Karpas-422 (cell line): Measurements from ENCODE around the gene CDC37. TPM values are rescaled to one million over a fixed set of nuclear protein-coding genes. Genes with fewer than 3 reads are reported as not detected.
A peak's percentile ranks its signal among the peaks of the same experiment; 100 is the strongest.

Experiments used
- DNase-seq: peaks from one replicate; pipeline ENCODE4 v3.0.0-alpha.2; 2015
- H2AFZ ChIP-seq: fragments of 200-600 bp; sonication (generic); 2 replicates; pipeline ENCODE4 v1.6.1; 2014; ENCODE audit warnings: antibody characterized with exemption, low read length, mixed read lengths
- H3K27ac ChIP-seq: fragments of 200-600 bp; sonication (generic); 2 replicates; pipeline ENCODE4 v1.5.1; 2014; ENCODE audit warnings: mild to moderate bottlenecking, low read length, moderate library complexity
- H3K27me3 ChIP-seq: fragments of 200-600 bp; sonication (generic); 2 replicates; pipeline ENCODE4 v1.6.1; 2014; ENCODE audit warnings: low read length, mixed read lengths
- H3K36me3 ChIP-seq: fragments of 200-600 bp; sonication (generic); 2 replicates; pipeline ENCODE4 v1.6.1; 2014; ENCODE audit warnings: low read length, mixed read lengths; ENCODE audit not compliant: insufficient read depth
- H3K4me1 ChIP-seq: fragments of 200-600 bp; sonication (generic); 2 replicates; pipeline ENCODE4 v1.6.1; 2014; ENCODE audit warnings: mild to moderate bottlenecking, low read length, mixed read lengths
- H3K4me2 ChIP-seq: fragments of 200-600 bp; sonication (generic); 2 replicates; pipeline ENCODE4 v1.6.1; 2014; ENCODE audit warnings: low read length, low read depth, mild to moderate bottlenecking; ENCODE audit not compliant: poor library complexity, severe bottlenecking
- H3K4me3 ChIP-seq: fragments of 200-600 bp; sonication (generic); 2 replicates; pipeline ENCODE4 v1.5.1; 2014; ENCODE audit warnings: mild to moderate bottlenecking, antibody characterized with exemption, low read length, mixed read lengths
- H3K79me2 ChIP-seq: fragments of 200-600 bp; sonication (generic); 2 replicates; pipeline ENCODE4 v1.6.1; 2014; ENCODE audit warnings: mild to moderate bottlenecking, low read length, mixed read lengths
- H3K9ac ChIP-seq: fragments of 200-600 bp; sonication (generic); 2 replicates; pipeline ENCODE4 v1.6.0; 2014; ENCODE audit warnings: low read length
- H3K9me2 ChIP-seq: fragments of 200-600 bp; sonication (generic), shearing (Covaris generic); replicated peaks from 2 replicates; pipeline ENCODE4 v1.6.0; 2014; ENCODE audit warnings: mild to moderate bottlenecking, low read length, moderate library complexity; ENCODE audit not compliant: insufficient read depth
- H3K9me3 ChIP-seq: fragments of 300-700, 200-600 bp; sonication (generic); 2 replicates; pipeline ENCODE4 v1.6.1; 2014; ENCODE audit warnings: low read length, mixed read lengths
- H4K20me1 ChIP-seq: fragments of 200-600 bp; sonication (generic); 2 replicates; pipeline ENCODE4 v1.6.1; 2014; ENCODE audit warnings: mild to moderate bottlenecking, antibody characterized with exemption, low read length, low read depth; ENCODE audit not compliant: insufficient read depth
- total RNA-seq: library from RNA; depleted of rRNA; stranded (reverse); fragments of >200 nt; shearing (Covaris generic); gene quantifications from 2 replicates; pipeline ENCODE4 v1.2.3, GENCODE V29; 2014; ENCODE audit warnings: low replicate concordance

Gene CDC37
- total RNA-seq, 1 experiment from 2014 or later: 86.3 TPM

GRCh38 chr19:10365518-10365917, 37.8 kb downstream of the CDC37 start:
- H3K9me3 ChIP-seq: no peaks in the 10 kb centered on the region
- H3K36me3 ChIP-seq: peaks cover 10% of the 10 kb centered on the region
- no peaks in the 10 kb centered on the region for H3K79me2 ChIP-seq
- no peaks in the 10 kb centered on the region for H3K27me3 ChIP-seq
- no peak overlapping the region for H3K27ac ChIP-seq
- no peak overlapping the region for H3K4me3 ChIP-seq
- DNase-seq: no peak
- no peaks in the 10 kb centered on the region for H4K20me1 ChIP-seq
- H3K4me2 ChIP-seq: no peak overlapping the region
- no peaks in the 10 kb centered on the region for H3K4me1 ChIP-seq
- H2AFZ ChIP-seq: no peak overlapping the region
- no peak overlapping the region for H3K9ac ChIP-seq
- H3K9me2 ChIP-seq: no peaks in the 10 kb centered on the region

GRCh38 chr19:10364644-10365043, 38.7 kb downstream of the CDC37 start:
- no peak for DNase-seq
- Histone ChIP-seq H3K4me2 (no peak overlapping the region), H3K27me3 (no peaks in the 10 kb centered on the region), H3K36me3 (peaks cover 10% of the 10 kb centered on the region), H3K79me2 (no peaks in the 10 kb centered on the region), H3K27ac (no peak overlapping the region), H4K20me1 (no peaks in the 10 kb centered on the region), H3K9me2 (no peaks in the 10 kb centered on the region), H2AFZ (no peak overlapping the region), H3K9me3 (no peaks in the 10 kb centered on the region), H3K4me3 (no peak overlapping the region), H3K4me1 (no peaks in the 10 kb centered on the region), H3K9ac (no peak overlapping the region)

GRCh38 chr19:10363789-10364281, 39.5 kb downstream of the CDC37 start:
- H3K9ac ChIP-seq: no peak overlapping the region
- H3K9me2 ChIP-seq: no peaks in the 10 kb centered on the region
- H3K4me3 ChIP-seq: no peak overlapping the region
- no peaks in the 10 kb centered on the region for H3K9me3 ChIP-seq
- no peak overlapping the region for H3K27ac ChIP-seq
- no peak overlapping the region for H2AFZ ChIP-seq
- H4K20me1 ChIP-seq: no peaks in the 10 kb centered on the region
- H3K79me2 ChIP-seq: no peaks in the 10 kb centered on the region
- DNase-seq: no peak
- no peak overlapping the region for H3K4me2 ChIP-seq
- peaks cover 10% of the 10 kb centered on the region for H3K36me3 ChIP-seq
- H3K4me1 ChIP-seq: no peaks in the 10 kb centered on the region
- no peaks in the 10 kb centered on the region for H3K27me3 ChIP-seq

GRCh38 chr19:10362259-10362658, 41.1 kb downstream of the CDC37 start:
- Histone ChIP-seq H2AFZ (no peak overlapping the region), H3K9me3 (no peaks in the 10 kb centered on the region), H3K4me3 (no peak overlapping the region), H3K27ac (no peak overlapping the region), H3K4me2 (no peak overlapping the region), H3K79me2 (no peaks in the 10 kb centered on the region), H3K36me3 (0 out of 2 replicates have a peak, but pooled peaks cover 3% of the 10 kb centered on the region), H3K9ac (no peak overlapping the region), H3K9me2 (no peaks in the 10 kb centered on the region), H3K4me1 (no peaks in the 10 kb centered on the region), H3K27me3 (no peaks in the 10 kb centered on the region), H4K20me1 (no peaks in the 10 kb centered on the region)
- DNase-seq: no peak

- Histone ChIP-seq H3K79me2 (no peaks in the 10 kb centered on the region), H3K9me3 (no peaks in the 10 kb centered on the region), H2AFZ (no peak overlapping the region), H3K4me3 (no peak overlapping the region), H3K4me1 (no peaks in the 10 kb centered on the region), H3K4me2 (no peak overlapping the region), H3K36me3 (0 out of 2 replicates have a peak, but pooled peaks cover 4% of the 10 kb centered on the region), H4K20me1 (no peaks in the 10 kb centered on the region), H3K27me3 (no peaks in the 10 kb centered on the region), H3K27ac (no peak overlapping the region), H3K9ac (no peak overlapping the region), H3K9me2 (no peaks in the 10 kb centered on the region)
- no peak for DNase-seq
Observed at GRCh38 chr19:10361569-10362011, 41.8 kb downstream of the CDC37 start.

GRCh38 chr19:10356431-10356830, 46.9 kb downstream of the CDC37 start:
- Histone ChIP-seq H4K20me1 (no peaks in the 10 kb centered on the region), H3K4me1 (no peaks in the 10 kb centered on the region), H3K27me3 (no peaks in the 10 kb centered on the region), H3K27ac (no peak overlapping the region), H3K79me2 (no peaks in the 10 kb centered on the region), H3K9me3 (no peaks in the 10 kb centered on the region), H3K4me3 (no peak overlapping the region), H3K36me3 (peaks cover 21% of the 10 kb centered on the region), H2AFZ (no peak overlapping the region), H3K9me2 (no peaks in the 10 kb centered on the region), H3K4me2 (no peak overlapping the region), H3K9ac (no peak overlapping the region)
- DNase-seq: no peak

- Histone ChIP-seq H3K36me3 (peaks cover 21% of the 10 kb centered on the region), H4K20me1 (no peaks in the 10 kb centered on the region), H3K4me3 (no peak overlapping the region), H3K27me3 (no peaks in the 10 kb centered on the region), H3K9me2 (no peaks in the 10 kb centered on the region), H3K27ac (no peak overlapping the region), H3K9me3 (no peaks in the 10 kb centered on the region), H3K4me1 (no peaks in the 10 kb centered on the region), H3K4me2 (no peak overlapping the region), H3K9ac (no peak overlapping the region), H3K79me2 (no peaks in the 10 kb centered on the region), H2AFZ (no peak overlapping the region)
- DNase-seq: peak; percentile 83
Observed at GRCh38 chr19:10353793-10354391, 49.5 kb downstream of the CDC37 start.

- Histone ChIP-seq H3K27me3 (no peaks in the 10 kb centered on the region), H4K20me1 (no peaks in the 10 kb centered on the region), H3K4me2 (no peak overlapping the region), H3K79me2 (no peaks in the 10 kb centered on the region), H3K4me3 (no peak overlapping the region), H3K9me2 (no peaks in the 10 kb centered on the region), H3K27ac (no peak overlapping the region), H3K36me3 (peaks cover 21% of the 10 kb centered on the region), H3K4me1 (no peaks in the 10 kb centered on the region), H3K9me3 (no peaks in the 10 kb centered on the region), H3K9ac (no peak overlapping the region), H2AFZ (no peak overlapping the region)
- no peak for DNase-seq
Observed at GRCh38 chr19:10352764-10353671, 50.3 kb downstream of the CDC37 start.
